Erythroblast (primary cell): ENCODE results near the gene USP48.

Experiments used
- GATA1 ChIP-seq: IDR thresholded peaks from 2 replicates; pipeline ENCODE4 v1.6.1; 2011; ENCODE audit warnings: low read depth, mild to moderate bottlenecking, control low read depth, low read length, moderate library complexity
- POLR2A ChIP-seq: IDR thresholded peaks from 2 replicates; pipeline ENCODE4 v1.6.1; 2011; ENCODE audit warnings: mild to moderate bottlenecking, low read length

- TF ChIP-seq POLR2A (no peak), GATA1 (no peak)
Measured at GRCh38 chr1:21641537-21641936, 141.4 kb downstream of the USP48 start.
